ENCODE data around the gene HCRTR2. TPM values are rescaled to one million over a fixed set of nuclear protein-coding genes. Genes with fewer than 3 reads are reported as not detected.

Gene HCRTR2
- total and polyA plus RNA-seq, 4 donors, result not detected

GRCh38 chr6:55208478-55209458 lies 34.5 kb downstream of the HCRTR2 start:
- H3K4me3 ChIP-seq (ENCODE audit: low read depth in 1 of 3, low read length in 3 of 3), result no peak overlapping the region

GRCh38 chr6:55210952-55211351 lies 36.6 kb downstream of the HCRTR2 start:
- Histone ChIP-seq H3K27me3 (ENCODE audit: control insufficient read depth in 4 of 4, insufficient read depth in 4 of 4, low read length in 3 of 4) (peaks cover 0 to 7% (median 0%) of the 10 kb centered on the region in 4 donors), H3K4me1 (ENCODE audit: control insufficient read depth in 4 of 4, insufficient read depth in 4 of 4, low read length in 3 of 4) (no peaks in the 10 kb centered on the region), H3K9me3 (ENCODE audit: control insufficient read depth in 4 of 4, low read length in 3 of 4) (peaks cover 0 to 4% (median 0%) of the 10 kb centered on the region in 4 donors), H3K36me3 (ENCODE audit: control insufficient read depth in 4 of 4, insufficient read depth in 3 of 4, low read depth in 1 of 4, low read length in 3 of 4) (no peaks in the 10 kb centered on the region), H3K4me3 (ENCODE audit: low read depth in 1 of 3, low read length in 3 of 3) (no peak overlapping the region), H3K9ac (ENCODE audit: low read depth in 1 of 2, low read length in 2 of 2) (no peak overlapping the region), H3K27ac (ENCODE audit: low read depth in 1 of 2, low read length in 2 of 2) (no peak overlapping the region)
- DNase-seq (ENCODE audit: low spot score), result no peak
- no peak for TF ChIP-seq EGR1 (IDR thresholded peaks at IDR 0.05; ENCODE audit: low read depth in 2 of 2)
- no peak for TF ChIP-seq REST (IDR thresholded peaks at IDR 0.05)
- no peak for TF ChIP-seq NR2F2 (IDR thresholded peaks at IDR 0.05)
- no peak for TF ChIP-seq HNF4G (IDR thresholded peaks at IDR 0.05)
- TF ChIP-seq YY1 (IDR thresholded peaks at IDR 0.05), result no peak
- TF ChIP-seq TAF1 (conservative IDR thresholded peaks at IDR 0.05), result no peak
- TF ChIP-seq RAD21 (IDR thresholded peaks at IDR 0.05), result no peak
- no peak for TF ChIP-seq GABPA (IDR thresholded peaks at IDR 0.05 in 1 of 2, conservative IDR thresholded peaks at IDR 0.05 in 1 of 2)
- TF ChIP-seq, protein P1, sequence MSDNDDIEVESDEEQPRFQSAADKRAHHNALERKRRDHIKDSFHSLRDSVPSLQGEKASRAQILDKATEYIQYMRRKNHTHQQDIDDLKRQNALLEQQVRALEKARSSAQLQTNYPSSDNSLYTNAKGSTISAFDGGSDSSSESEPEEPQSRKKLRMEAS (IDR thresholded peaks at IDR 0.05), result no peak
- no peak for TF ChIP-seq RXRA (IDR thresholded peaks at IDR 0.05)
- TF ChIP-seq SP1 (IDR thresholded peaks at IDR 0.05), result no peak

More at GRCh38 chr6:55208478-55209458, 34.5 kb downstream of the HCRTR2 start:
- WGBS, result 67% methylated on average over 3 of the region's 3 CpGs
- Histone ChIP-seq H3K27ac (ENCODE audit: low read depth in 1 of 2, low read length in 2 of 2) (no peak overlapping the region), H3K4me1 (ENCODE audit: control insufficient read depth in 4 of 4, insufficient read depth in 4 of 4, low read length in 3 of 4) (no peaks in the 10 kb centered on the region), H3K9me3 (ENCODE audit: control insufficient read depth in 4 of 4, low read length in 3 of 4) (peaks cover 0 to 4% (median 0%) of the 10 kb centered on the region in 4 donors), H3K27me3 (ENCODE audit: control insufficient read depth in 4 of 4, insufficient read depth in 4 of 4, low read length in 3 of 4) (peaks cover 0 to 10% (median 0%) of the 10 kb centered on the region in 4 donors), H3K9ac (ENCODE audit: low read depth in 1 of 2, low read length in 2 of 2) (no peak overlapping the region), H3K36me3 (ENCODE audit: control insufficient read depth in 4 of 4, insufficient read depth in 3 of 4, low read depth in 1 of 4, low read length in 3 of 4) (no peaks in the 10 kb centered on the region)
- TF ChIP-seq TAF1 (conservative IDR thresholded peaks at IDR 0.05), result no peak
- no peak for TF ChIP-seq RAD21 (IDR thresholded peaks at IDR 0.05)
- TF ChIP-seq EGR1 (IDR thresholded peaks at IDR 0.05; ENCODE audit: low read depth in 2 of 2), result no peak
- no peak for TF ChIP-seq HNF4A (conservative IDR thresholded peaks at IDR 0.05)
- no peak for TF ChIP-seq SP1 (IDR thresholded peaks at IDR 0.05)
- TF ChIP-seq GABPA (IDR thresholded peaks at IDR 0.05 in 1 of 2, conservative IDR thresholded peaks at IDR 0.05 in 1 of 2), result no peak
- TF ChIP-seq FOXA1 (IDR thresholded peaks at IDR 0.05), result no peak
- no peak for TF ChIP-seq HNF4G (IDR thresholded peaks at IDR 0.05)
- TF ChIP-seq YY1 (IDR thresholded peaks at IDR 0.05), result no peak
- no peak for TF ChIP-seq NR2F2 (IDR thresholded peaks at IDR 0.05)
- TF ChIP-seq, protein P1 (IDR thresholded peaks at IDR 0.05), result no peak
- no peak for TF ChIP-seq RXRA (IDR thresholded peaks at IDR 0.05)
- TF ChIP-seq FOXA2 (IDR thresholded peaks at IDR 0.05), result no peak
- TF ChIP-seq, protein P2, sequence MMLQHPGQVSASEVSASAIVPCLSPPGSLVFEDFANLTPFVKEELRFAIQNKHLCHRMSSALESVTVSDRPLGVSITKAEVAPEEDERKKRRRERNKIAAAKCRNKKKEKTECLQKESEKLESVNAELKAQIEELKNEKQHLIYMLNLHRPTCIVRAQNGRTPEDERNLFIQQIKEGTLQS (IDR thresholded peaks at IDR 0.05), result no peak
- no peak for DNase-seq (ENCODE audit: low spot score)

Measured in liver (tissue), 9 donors.